ENCODE measurements around the gene MTRF1.

The MTRF1 gene

DNA sequence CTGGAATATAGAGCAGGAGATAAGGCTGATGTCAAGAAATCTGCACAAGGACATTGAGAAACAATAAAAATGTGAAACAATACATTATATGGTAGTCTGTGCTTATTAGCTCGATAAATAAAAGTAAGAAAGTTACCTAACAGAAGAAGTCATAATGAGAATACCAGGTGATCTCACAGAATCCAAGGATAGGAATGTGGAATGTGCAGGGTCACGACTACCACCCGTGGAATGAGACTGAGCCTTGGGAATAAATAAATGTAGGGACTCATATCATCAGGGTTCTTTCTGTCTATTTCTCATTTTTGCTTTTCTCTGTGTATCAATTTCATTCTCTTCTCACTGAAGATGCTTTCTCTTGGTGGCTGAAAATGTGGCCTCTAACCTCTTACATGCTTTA lies 43.0 kb downstream of the MTRF1 start:
- Mint-ChIP-seq H3K9me3 (no peaks in the 10 kb centered on the region), H3K4me3 (no peak overlapping the region), H3K36me3 (ENCODE audit: low read depth) (peaks cover 16% of the 10 kb centered on the region), H3K4me1 (peaks cover 6% of the 10 kb centered on the region), H3K27me3 (no peaks in the 10 kb centered on the region), H3K27ac (no peak overlapping the region)
- ATAC-seq: no peak
- DNase-seq: no peak

DNA sequence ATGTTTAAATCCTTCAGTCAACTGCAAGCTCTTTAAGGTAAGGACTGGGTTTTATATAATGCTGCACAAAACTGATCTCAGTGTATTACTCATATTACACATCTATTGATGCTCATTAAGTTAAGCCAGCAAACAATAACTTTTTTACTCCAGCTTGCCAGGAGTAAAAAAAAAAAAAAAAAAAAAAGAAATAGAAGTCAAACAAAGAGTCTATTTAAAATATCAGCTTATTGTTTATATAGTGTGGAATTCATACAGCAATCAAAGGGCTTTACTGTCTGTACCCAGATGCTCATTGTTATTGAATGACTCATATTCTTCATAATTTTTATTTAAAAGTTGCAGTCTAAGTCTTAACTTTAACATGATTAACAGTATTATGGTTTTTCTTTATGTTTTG lies 47.2 kb downstream of the MTRF1 start:
- no peak for DNase-seq
- peaks cover 6% of the 10 kb centered on the region for H3K4me1 Mint-ChIP-seq
- H3K9me3 Mint-ChIP-seq: peaks cover 12% of the 10 kb centered on the region
- peaks cover 1% of the 10 kb centered on the region for H3K27me3 Mint-ChIP-seq
- ATAC-seq: no peak
- H3K4me3 Mint-ChIP-seq: no peak overlapping the region
- no peak overlapping the region for H3K27ac Mint-ChIP-seq
- peaks cover 27% of the 10 kb centered on the region for H3K36me3 Mint-ChIP-seq (ENCODE audit: low read depth)

DNA sequence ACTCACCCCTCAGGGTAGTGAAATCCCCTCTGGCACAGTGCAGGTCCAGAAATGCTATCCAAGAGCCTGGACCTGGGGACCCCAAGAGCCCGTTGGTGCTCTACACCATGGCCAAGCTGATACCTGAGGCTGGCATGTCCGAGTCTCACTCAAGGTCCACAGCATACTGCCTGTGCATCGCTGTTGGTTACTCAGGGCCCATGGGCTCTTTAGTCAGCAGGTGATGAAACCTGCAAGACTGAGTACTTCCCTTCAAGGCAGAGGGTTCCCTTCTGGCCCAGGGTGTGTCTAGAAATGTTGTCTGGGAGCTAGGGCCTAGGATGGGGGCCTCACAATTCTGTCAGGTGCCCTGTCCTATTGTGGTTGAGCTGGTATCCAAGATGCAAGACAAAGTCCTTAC lies 49.5 kb downstream of the MTRF1 start:
- Mint-ChIP-seq H3K36me3 (ENCODE audit: low read depth) (peaks cover 23% of the 10 kb centered on the region), H3K9me3 (peaks cover 26% of the 10 kb centered on the region), H3K27ac (no peak overlapping the region), H3K27me3 (peaks cover 1% of the 10 kb centered on the region), H3K4me3 (no peak overlapping the region), H3K4me1 (no peaks in the 10 kb centered on the region)
- ATAC-seq (no peak), DNase-seq (no peak)

DNA sequence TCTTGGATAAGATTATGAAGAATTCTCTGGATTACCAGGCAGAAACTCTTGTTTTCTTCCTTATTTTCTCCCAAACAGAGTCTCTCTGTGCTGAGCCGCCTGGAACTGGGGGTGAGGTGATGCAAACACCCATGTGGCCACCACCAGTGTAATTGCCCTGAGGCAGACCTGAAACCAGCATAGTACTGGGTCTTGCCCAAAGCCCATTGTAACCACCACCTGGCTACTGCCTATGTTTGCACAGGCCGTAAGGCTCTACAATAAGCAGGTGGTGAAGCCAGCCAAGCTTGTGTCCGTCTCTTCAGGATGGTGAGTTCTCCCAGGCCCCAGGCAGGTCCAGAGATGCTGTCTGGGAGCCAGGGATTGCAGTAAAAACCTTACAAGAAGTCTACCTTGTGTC lies 50.1 kb downstream of the MTRF1 start:
- ATAC-seq (no peak), DNase-seq (no peak)
- Mint-ChIP-seq H3K9me3 (peaks cover 26% of the 10 kb centered on the region), H3K27ac (no peak overlapping the region), H3K36me3 (ENCODE audit: low read depth) (peaks cover 24% of the 10 kb centered on the region), H3K4me1 (no peaks in the 10 kb centered on the region), H3K27me3 (peaks cover 1% of the 10 kb centered on the region), H3K4me3 (no peak overlapping the region)

DNA sequence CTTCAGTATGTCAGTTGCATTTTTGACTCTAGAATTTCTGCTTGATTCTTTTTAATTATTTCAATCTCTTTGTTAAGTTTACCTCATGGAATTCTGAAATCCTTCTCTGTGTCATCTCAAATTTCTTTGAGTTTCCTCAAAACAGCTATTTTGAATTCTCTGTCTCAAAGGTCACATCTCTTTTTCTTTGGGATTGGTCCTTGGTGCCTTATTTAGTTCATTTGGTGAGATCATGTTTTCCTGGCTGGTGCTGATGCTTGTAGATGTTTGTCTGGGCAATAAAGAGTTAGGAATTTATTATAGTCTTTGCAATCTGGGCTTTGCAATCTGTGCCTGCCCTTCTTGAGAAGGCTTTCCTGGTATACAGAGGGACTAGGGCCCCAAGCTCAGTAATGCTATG lies 50.5 kb downstream of the MTRF1 start:
- Mint-ChIP-seq H3K4me1 (no peaks in the 10 kb centered on the region), H3K27me3 (peaks cover 1% of the 10 kb centered on the region), H3K36me3 (ENCODE audit: low read depth) (peaks cover 24% of the 10 kb centered on the region), H3K4me3 (no peak overlapping the region), H3K9me3 (peaks cover 26% of the 10 kb centered on the region), H3K27ac (no peak overlapping the region)
- ATAC-seq (no peak), DNase-seq (no peak)

DNA sequence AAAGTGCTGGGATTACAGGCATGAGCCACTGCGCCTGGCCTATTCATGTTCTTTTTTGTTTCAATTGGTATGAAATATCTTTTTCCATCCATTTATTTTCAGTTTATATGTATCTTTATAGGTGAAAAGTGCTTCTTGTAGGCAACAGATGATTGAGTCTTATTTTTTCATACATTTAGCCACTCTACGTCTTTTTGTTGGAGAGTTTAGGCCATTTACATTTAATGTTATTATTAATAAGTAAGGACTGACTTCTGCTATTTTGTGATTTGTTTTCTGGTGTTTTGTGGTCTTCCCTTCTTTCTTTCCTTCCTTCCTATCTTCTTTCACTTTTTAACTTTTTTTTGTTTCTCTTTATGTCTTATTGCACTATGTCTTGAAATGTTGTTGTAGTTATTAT lies 52.3 kb downstream of the MTRF1 start:
- Mint-ChIP-seq H3K36me3 (ENCODE audit: low read depth) (peaks cover 23% of the 10 kb centered on the region), H3K27ac (no peak overlapping the region), H3K9me3 (peaks cover 26% of the 10 kb centered on the region)

DNA sequence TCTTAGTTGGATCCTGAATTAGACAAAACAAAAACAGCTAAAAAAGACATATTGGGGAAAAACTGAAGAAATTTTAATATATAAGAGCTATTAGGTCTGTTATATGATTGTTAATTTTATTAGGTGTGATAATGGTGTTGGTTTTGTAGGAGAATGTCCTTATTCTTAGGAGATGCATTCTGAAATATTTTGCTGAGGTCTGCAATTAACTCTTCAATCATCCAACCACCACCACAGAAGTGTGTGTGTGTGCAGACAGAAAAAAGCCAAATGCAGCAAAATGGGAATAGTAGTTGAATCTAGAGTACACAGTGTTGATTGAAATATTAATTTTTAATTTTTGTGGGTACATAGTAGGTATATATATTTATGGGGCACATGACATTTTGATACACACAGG lies 56.9 kb downstream of the MTRF1 start:
- Mint-ChIP-seq H3K27ac (no peak overlapping the region), H3K4me3 (no peak overlapping the region), H3K4me1 (no peaks in the 10 kb centered on the region), H3K27me3 (no peaks in the 10 kb centered on the region), H3K9me3 (peaks cover 18% of the 10 kb centered on the region), H3K36me3 (ENCODE audit: low read depth) (peaks cover 7% of the 10 kb centered on the region)
- ATAC-seq (no peak), DNase-seq (no peak)

More for the DNA sequence above, 52.3 kb downstream of the MTRF1 start:
- ATAC-seq (no peak), DNase-seq (no peak)
- Mint-ChIP-seq H3K4me1 (no peaks in the 10 kb centered on the region), H3K27me3 (peaks cover 1% of the 10 kb centered on the region), H3K4me3 (no peak overlapping the region)

DNA sequence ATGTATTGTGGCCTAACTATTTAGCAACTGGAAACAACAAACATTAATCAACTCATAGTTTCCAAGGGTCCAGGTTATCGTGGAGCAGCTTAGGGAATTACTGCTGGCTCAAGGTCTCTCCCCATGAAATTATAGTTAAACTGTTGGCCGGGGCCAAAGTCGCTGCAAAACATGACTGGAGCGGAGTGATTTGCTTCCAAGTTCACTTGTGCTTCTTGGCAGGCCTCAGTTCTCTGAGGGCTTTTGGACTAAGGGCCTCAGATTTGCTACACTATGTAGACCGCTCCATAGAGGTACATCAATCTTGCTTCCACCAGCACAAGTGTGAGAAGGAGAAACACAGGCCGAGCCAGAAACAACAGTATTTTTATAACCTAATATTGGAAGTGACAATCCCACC lies 59.6 kb downstream of the MTRF1 start:
- no peak for DNase-seq
- peaks cover 1% of the 10 kb centered on the region for H3K36me3 Mint-ChIP-seq (ENCODE audit: low read depth)
- no peaks in the 10 kb centered on the region for H3K27me3 Mint-ChIP-seq
- H3K4me3 Mint-ChIP-seq: no peak overlapping the region
- peaks cover 2% of the 10 kb centered on the region for H3K9me3 Mint-ChIP-seq
- H3K27ac Mint-ChIP-seq: no peak overlapping the region
- ATAC-seq: no peak
- peaks cover 7% of the 10 kb centered on the region for H3K4me1 Mint-ChIP-seq

DNA sequence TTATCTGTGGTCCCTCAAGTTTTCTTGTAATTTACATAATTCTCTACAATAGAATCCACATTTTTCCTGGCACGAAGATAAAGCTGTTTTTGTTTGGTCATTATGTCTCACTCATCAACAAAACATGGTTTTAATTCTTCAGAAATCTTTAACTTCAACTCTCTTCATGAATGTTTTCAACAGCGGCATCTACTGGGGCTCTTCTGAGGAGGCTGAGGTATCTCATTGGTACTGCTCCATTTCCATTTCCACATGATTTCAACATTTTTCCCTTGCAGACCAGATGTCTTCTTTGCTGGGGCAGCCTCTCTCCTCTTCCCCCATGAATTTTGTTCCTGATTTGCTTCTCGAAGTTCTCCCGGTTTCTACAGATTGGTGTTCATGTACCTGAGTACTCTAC lies 63.2 kb downstream of the MTRF1 start:
- no peak for DNase-seq
- no peak overlapping the region for H3K4me3 Mint-ChIP-seq
- no peaks in the 10 kb centered on the region for H3K27me3 Mint-ChIP-seq
- no peak overlapping the region for H3K27ac Mint-ChIP-seq
- H3K36me3 Mint-ChIP-seq (ENCODE audit: low read depth): no peaks in the 10 kb centered on the region
- H3K9me3 Mint-ChIP-seq: peaks cover 5% of the 10 kb centered on the region
- peaks cover 12% of the 10 kb centered on the region for H3K4me1 Mint-ChIP-seq
- no peak for ATAC-seq

DNA sequence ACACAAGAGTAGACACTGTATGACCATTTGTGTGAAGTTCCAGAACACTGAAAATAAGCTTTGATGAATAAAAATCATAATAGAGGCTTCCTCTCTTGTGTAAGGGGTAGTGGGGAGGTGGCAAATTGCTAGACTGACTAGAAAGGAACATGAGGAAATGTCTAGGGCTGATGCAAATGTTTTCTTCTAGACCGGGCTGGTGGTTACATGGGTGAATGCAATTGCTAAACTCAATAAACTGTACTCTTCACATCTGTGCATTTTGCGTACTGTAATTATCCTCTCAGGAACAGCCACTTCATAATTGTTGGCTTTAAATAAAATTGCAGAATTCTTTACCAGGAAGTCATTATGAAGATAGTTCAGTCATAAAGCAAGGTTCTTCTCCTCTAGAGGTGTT lies 63.9 kb downstream of the MTRF1 start:
- Mint-ChIP-seq H3K4me1 (peaks cover 14% of the 10 kb centered on the region), H3K4me3 (no peak overlapping the region), H3K27me3 (no peaks in the 10 kb centered on the region), H3K36me3 (ENCODE audit: low read depth) (no peaks in the 10 kb centered on the region), H3K27ac (peak overlapping the region; percentile 48), H3K9me3 (peaks cover 5% of the 10 kb centered on the region)
- ATAC-seq (no peak), DNase-seq (no peak)

DNA sequence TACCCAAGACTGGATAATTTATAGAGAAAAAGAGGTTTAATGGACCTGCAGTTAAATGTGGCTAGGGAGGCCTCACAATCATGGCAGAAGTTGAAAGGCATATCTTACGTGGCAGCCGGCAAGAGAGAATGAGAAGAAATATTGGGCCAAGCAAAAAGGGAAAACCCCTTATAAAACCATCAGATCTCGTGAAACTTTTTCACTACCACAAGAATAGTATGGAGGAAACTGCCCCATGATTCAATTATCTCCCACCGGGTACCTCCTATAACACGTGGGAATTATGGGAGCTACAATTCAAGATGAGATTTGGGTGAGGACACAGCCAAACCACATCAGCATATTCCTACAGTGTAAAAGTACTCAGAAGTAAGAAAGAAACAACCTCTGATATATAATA lies 64.3 kb downstream of the MTRF1 start:
- peak overlapping the region; percentile 48 for H3K27ac Mint-ChIP-seq
- ATAC-seq: no peak

DNA sequence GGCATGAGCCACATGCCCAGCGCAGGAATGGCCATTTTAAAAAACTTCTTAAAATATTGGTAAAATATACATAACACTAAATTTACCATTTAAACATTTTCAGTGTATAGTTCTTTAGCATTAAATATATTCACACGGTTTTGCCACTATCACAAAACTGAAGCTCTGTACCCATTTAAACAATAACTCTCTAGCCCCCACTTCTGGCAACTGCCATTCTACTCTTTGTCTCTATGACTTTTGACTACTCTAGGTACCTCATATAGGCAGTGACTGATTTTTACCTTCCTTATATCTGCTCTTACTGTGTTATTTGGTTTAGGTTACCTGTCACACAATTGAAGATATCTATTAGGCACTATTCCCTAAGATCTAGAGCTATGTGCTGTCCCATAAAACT lies 66.8 kb downstream of the MTRF1 start:
- no peak overlapping the region for H3K27ac Mint-ChIP-seq
- no peaks in the 10 kb centered on the region for H3K27me3 Mint-ChIP-seq
- peaks cover 36% of the 10 kb centered on the region for H3K4me1 Mint-ChIP-seq
- peaks cover 9% of the 10 kb centered on the region for H3K36me3 Mint-ChIP-seq (ENCODE audit: low read depth)
- DNase-seq (no peak), ATAC-seq (no peak)
- no peak overlapping the region for H3K4me3 Mint-ChIP-seq
- peaks cover 5% of the 10 kb centered on the region for H3K9me3 Mint-ChIP-seq

More for the DNA sequence above, 64.3 kb downstream of the MTRF1 start:
- Mint-ChIP-seq H3K4me3 (no peak overlapping the region), H3K27me3 (no peaks in the 10 kb centered on the region), H3K9me3 (peaks cover 5% of the 10 kb centered on the region), H3K36me3 (ENCODE audit: low read depth) (peaks cover 1% of the 10 kb centered on the region), H3K4me1 (peaks cover 17% of the 10 kb centered on the region)
- DNase-seq: no peak

DNA sequence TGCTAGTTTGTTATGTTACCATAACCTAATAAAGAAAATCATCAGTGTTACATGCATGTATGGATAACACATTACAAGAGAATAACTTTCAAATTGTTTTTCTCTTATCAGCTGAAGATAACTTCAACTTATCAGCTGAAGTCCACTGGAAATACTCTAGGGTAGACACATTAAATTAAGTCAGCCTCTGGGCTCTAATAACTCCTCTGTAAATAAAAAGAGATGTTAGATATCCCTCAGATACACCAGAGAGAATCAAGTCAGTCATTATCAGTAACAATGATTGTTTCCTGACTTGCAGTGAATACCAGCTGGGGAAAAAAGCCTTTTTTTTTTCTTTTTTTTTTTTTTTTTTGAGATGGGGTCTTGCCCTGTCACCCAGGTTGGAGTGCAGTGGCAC lies 67.4 kb downstream of the MTRF1 start:
- no peak overlapping the region for H3K27ac Mint-ChIP-seq
- peaks cover 6% of the 10 kb centered on the region for H3K9me3 Mint-ChIP-seq
- no peaks in the 10 kb centered on the region for H3K27me3 Mint-ChIP-seq
- H3K36me3 Mint-ChIP-seq (ENCODE audit: low read depth): peaks cover 9% of the 10 kb centered on the region
- ATAC-seq: no peak
- no peak for DNase-seq
- H3K4me1 Mint-ChIP-seq: peaks cover 36% of the 10 kb centered on the region
- H3K4me3 Mint-ChIP-seq: no peak overlapping the region

DNA sequence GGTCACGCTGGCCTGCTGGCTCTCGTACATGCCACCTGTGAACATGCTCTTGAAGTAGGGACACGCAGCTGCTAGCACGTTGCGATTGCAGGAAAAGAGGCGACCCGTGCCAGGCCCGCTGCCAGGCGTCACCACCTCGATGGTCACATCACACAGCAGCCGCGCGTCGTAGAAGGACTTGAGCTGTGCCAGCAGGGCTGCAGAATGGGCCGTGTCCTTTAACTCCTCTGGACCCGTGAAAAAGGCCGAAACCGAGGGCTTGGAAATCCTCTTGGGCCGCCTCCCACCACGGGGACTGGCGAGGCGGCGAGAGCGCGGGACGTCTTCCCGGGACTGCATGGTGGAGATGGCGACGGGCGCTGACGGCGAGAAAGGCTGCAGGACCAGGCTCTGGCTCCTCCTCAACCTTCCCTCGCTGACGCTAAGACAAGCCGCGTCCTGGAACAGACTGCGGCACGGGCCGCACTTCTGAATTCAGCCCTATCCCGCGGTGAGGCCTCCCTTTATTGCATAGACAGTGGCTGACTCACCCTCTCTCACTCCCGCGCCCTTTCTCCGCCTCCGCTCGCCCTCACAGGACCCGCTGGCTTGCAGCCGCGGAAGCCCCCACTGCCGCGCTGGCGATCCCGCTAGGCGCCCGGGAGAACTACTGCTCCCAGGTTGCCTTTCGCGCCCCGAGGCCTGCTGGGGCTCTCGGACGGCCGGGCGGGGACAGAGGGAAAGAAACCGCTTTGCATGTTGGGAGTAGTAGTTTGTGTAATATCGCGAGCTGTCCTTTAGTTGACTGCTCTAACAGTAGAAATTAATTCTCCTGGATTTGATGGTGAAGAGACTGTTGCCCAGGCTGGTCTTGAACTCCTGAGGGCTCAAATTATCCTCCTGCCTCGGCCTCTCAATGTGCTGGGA lies 69.2 kb downstream of the MTRF1 start, which contains the start of gene KBTBD7:
TSS of gene KBTBD7 (minus strand) at position 651 of the 906 bp plus-strand sequence. CDS start at position 339, 312 bp downstream.
- H3K4me3 Mint-ChIP-seq: peak within 1 kb of the TSS; percentile 85
- peak within 1 kb of the TSS; percentile 94 for H3K27ac Mint-ChIP-seq
- peaks cover 13% of the 10 kb centered on the region for H3K36me3 Mint-ChIP-seq (ENCODE audit: low read depth)
- H3K4me1 Mint-ChIP-seq: peaks cover 35% of the 10 kb centered on the region
- H3K9me3 Mint-ChIP-seq: peaks cover 17% of the 10 kb centered on the region
- ATAC-seq: peak; percentile 99
- H3K27me3 Mint-ChIP-seq: no peaks in the 10 kb centered on the region
- DNase-seq: peak; percentile 94

DNA sequence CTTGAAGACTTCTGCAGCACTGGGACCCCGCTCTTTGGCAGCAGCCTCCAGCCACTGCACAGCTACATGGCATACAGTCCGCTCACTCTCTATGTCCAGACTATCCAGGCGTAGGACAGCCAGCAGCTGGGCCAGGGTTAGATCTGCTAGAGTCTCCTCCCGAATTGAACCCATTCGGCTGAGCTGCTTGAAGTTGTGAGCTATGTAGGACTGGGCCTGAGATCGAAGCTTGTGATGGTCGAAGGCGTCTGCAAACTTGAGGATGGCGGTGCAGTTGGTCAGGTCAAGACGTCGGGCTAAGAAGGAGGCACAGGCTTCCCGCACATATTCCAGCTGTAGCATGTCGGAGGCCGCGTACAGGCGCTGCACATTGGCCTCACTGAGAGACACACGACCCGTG lies 69.9 kb downstream of the MTRF1 start:
- peak overlapping the region; percentile 85 for H3K4me3 Mint-ChIP-seq
- peaks cover 13% of the 10 kb centered on the region for H3K36me3 Mint-ChIP-seq (ENCODE audit: low read depth)
- peaks cover 28% of the 10 kb centered on the region for H3K4me1 Mint-ChIP-seq
- ATAC-seq (no peak), DNase-seq (no peak)
- peak overlapping the region; percentile 94 for H3K27ac Mint-ChIP-seq
- H3K27me3 Mint-ChIP-seq: no peaks in the 10 kb centered on the region
- H3K9me3 Mint-ChIP-seq: peaks cover 13% of the 10 kb centered on the region

Data from activated naive CD8-positive, alpha-beta T cell treated with anti-CD3 and anti-CD28 coated beads, Interleukin-2, amount 50 U/mL, for 24 hours (primary cell).